Stimulated activated CD8-positive, alpha-beta memory T cell treated with anti-CD3 and anti-CD28 coated beads, Interleukin-15, amount 100 ng/mL, for 1 hour (primary cell): Measurements from ENCODE around the gene CD2.

Source experiments
- DNase-seq: peaks from one replicate; pipeline ENCODE4 v3.0.0-alpha.2; 2020; ENCODE audit warnings: low read depth

The CD2 gene

GRCh38 chr1:116777831-116778830, 23.9 kb downstream of the CD2 start:
- no peak for DNase-seq

DNA sequence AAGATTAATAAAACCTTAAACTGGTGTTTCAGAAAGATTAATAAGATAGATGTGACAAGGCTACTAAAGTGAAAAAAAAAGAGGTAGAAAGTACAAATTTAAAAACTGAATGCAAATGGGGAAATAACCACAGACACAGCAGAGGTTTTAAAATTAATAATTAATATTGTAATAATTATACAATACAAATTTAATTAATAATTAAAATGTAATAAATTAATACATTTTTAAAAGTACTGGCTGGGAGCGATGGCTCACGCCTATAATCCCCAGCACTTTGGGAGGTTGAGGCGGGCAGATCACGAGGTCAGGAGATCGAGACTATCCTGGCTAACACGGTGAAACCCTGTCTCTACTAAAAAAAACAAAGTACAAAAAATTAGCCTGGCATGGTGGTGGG, 26.8 kb downstream of the CD2 start:
- DNase-seq = no peak

GRCh38 chr1:116785006-116785405, 30.8 kb downstream of the CD2 start:
- DNase-seq = no peak

GRCh38 chr1:116786049-116786448, 31.8 kb downstream of the CD2 start:
- DNase-seq = no peak

DNA sequence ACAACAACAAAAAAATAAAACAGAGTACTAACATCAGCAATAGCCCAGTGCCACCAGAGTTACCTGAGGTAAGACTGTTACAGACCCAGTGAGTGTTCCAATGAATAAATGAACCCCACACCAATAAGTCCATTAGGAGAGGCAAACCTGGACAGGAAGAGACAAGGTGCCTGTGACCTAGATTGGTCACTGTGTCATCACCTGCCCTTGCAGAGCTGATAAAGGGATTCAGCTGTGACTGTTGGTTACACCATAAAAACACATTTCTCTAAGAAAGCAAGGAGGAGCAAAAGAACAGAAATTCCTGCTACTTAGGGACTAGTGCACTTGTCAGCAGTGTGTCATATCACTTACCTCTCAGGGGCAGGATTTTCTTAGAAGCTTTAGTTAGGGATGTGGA, 37.5 kb downstream of the CD2 start:
- DNase-seq = no peak

DNA sequence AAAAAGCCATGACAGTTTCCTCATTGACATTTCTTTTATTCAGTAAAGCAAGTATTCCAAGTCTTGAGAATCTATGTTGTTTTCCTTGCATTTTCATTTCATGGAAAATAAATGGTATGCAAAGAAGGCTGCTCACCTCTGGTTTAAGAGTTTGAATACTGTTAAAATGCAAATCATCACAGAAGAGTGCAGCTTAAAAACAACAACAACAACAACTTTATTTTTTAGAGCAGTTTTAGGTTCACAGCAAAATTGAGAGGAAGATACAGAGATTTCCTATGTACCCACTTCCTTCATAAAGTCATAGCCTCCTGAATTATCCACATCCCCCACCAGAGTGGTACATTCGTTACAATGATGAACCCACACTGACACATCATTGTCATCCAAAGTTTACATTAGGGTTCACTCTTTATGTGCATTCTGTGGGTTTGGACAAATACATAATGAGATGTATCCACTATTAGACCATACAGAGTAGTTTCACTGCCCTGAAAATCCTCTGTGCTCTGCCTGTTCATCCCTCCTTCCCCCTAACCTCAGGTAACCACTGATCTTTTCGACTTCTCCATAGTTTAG, 39.2 kb downstream of the CD2 start:
- no peak for DNase-seq

DNA sequence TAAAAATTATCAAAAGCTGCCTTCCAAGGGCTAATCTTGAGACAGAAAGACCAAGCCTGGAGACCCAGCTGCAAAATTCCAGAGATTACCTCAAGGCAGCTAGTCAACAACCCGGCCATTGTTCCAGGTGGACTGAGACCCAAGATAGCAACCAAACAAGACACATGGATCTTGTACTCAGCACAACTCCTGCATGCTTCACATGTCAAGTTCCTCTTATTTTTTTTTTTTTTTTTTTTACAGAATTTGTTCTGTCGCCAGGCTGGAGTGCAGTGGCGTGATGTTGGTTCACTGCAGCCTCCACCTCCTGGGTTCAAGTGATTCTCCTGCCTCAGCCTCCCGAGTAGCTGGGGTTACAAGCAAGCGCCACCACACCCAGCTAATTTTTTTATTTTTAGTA, 40.1 kb downstream of the CD2 start:
- DNase-seq = no peak

GRCh38 chr1:116794804-116795481, 40.7 kb downstream of the CD2 start:
- DNase-seq = no peak

DNA sequence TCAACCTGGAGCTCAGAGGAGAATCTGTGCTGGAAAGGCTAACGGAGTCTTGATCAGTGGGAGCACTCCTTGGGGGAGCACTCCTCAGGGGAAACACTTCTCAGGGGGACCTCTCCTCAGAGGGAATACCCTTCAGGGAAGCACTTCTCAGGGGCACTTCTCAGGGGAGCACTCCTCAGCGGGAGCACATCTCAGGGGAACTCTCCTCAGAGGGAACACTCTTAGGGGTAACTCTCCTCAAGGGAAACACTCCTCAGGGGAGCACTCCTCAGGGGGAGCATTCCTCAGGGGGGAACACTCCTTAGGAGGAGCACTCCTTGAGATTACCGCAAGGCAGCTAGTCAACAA, 41.2 kb downstream of the CD2 start:
- no peak for DNase-seq

- DNase-seq = no peak
Measured at GRCh38 chr1:116804736-116805135, 50.5 kb downstream of the CD2 start.

DNA sequence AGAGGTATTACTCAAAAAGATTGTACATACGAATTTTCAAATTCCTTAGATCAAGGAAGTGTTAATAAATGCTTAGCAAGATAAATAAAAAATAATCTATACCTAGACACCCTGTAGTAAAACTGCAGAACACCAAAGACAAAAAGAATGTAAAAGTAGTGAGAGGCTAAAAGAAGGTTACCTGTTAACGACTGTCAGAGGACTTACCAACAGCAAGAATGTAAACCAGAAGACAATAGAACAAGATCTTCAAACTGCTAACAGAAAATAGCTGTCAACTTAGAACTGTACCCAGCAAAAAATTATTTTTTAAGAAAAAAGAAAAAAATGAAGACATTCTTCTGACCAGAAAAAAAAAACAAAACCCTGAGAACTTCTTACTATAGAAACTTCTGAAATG, 51.2 kb downstream of the CD2 start:
- no peak for DNase-seq

DNA sequence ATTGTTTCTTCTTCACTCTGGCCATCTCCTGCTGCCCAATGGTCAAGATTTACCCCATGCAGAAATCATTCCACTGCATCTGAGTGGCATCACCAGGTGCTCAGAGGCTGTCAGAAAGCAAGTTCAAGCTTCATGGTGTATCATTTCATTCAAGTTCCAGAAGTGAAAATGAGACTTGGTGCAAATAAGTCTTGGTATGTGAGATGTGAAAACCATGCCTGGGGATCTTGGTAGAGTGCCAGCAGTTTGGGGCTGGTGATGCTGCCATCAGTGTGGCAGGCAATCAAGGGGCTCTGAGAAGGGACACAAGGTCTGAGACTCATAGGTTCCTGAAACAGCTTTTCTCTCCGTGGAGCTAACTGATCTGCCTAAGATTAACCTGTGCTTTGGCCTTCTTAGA, 52.0 kb downstream of the CD2 start:
- DNase-seq = no peak

GRCh38 chr1:116806671-116807070, 52.4 kb downstream of the CD2 start:
- no peak for DNase-seq

DNA sequence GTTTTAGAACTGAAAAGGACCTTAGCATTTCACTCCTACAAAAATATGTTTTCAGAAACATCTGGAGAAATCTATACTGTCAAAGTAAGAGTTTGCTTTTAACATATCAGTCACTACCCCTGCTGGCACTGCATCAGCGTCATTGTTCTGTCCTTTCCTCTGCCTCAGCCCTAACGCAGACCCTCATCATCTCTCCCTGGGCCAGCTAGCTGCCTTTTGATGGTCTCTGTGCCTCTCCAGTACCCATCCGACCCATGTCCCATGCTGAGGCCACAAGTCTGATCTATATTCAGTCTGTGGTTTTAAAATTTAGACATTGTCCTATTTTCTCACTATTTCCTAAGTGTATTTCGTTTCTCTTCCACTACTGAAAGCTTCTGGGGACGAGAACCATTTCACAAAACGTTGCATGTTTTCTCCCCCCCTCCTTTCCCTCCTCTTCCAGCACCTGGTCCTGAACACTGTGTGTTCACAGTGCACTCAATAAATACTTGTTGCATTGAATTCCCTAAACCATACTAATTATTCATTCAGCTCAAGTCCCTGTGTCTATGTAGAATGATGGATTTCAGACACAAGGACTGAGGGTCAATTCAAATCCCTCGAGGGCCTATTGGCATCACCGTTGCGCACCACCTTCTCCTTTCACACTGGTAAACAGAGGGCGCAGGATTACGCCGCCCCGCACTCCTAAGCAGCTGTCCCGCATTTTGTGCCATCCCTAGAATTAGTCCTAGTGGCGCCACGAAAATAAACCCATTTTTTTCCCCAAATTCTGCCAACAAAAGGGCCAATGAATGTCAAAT, 53.4 kb downstream of the CD2 start:
- no peak for DNase-seq

GRCh38 chr1:116808200-116808847, 54.1 kb downstream of the CD2 start:
- no peak for DNase-seq

DNA sequence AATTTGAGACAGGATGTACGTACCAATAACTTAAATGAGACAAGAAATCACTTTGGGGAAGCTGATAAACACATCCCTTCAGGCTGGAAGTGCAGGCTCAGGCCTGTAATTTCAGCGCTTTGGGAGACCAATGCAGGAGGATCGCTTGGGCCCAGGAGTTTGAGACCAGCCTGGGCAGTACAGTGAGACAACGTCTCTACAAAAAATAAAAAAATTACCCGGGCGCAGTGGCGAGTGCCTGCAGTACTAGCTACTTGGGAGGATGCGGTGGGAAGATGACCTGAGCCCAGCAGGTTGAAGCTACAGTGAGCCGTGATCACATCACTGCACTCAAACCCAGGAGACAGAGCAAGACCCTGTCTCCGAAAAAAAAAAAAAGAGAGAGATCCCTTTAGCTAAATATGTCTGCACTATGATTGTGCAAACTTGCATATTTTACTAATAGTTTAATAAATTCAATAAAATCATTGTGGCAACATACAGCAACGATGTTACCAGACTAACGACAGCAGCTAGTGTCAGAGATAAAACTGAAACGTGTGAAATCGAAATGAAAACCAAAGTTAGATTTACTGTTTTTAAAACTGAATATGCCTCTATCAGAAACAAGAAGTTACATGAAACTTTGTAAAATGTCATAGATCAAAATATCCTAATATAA, 54.7 kb downstream of the CD2 start:
- DNase-seq = no peak

GRCh38 chr1:116811321-116811720, 57.1 kb downstream of the CD2 start:
- no peak for DNase-seq

DNA sequence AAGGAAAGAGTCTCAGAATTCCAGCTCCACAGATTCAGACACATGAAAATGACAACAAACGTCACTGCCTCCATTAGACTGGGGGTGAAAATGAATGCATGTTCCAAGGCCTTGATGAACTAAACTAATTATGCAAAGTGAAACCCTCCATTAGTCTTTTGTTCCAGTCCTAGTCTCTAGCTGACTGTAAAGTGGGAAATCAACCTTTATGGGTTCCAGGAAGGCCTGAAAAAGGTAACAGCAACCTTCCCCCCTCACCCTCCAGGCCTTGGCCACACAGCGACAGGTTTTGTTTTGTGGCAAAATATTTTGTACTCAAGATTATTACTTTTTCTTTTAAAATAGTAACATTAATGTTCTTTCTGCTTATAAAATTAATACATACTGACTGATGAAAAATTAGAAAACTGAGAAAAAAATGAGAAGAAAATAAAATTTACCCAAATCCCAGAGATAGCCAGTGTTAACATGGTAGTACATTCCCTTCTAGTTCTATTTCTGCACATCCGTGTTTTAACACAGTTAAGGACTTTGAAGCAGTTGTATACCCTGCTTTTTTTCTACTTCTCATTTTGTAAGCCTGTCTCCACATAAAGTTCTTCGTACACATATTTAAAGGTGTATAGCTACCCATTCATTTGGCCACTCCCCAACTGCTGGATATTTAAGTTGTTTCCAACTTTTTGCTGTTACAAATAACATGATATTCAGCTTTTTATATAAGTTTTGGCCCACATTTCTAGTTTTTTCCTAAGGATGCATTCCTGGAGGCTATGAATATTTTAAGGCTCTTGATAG, 60.9 kb downstream of the CD2 start:
- DNase-seq = no peak

GRCh38 chr1:116817582-116818064, 63.4 kb downstream of the CD2 start:
- DNase-seq = peak; percentile 65
